ENCODE results near the gene MED25. TPM values are rescaled to one million over a fixed set of nuclear protein-coding genes. Genes with fewer than 3 reads are reported as not detected.

Gene MED25
- total RNA-seq, 1 experiment from 2014 or later: 89.7 TPM

GRCh38 chr19:49866933-49867782 is 49.1 kb downstream of the MED25 start, which contains the start of gene PNKP:
Gene PNKP (minus strand): TSS chr19:49867576. CDS start chr19:49867204, 372 bp downstream.
- peaks cover 5% of the 10 kb centered on the region for H3K36me3 Mint-ChIP-seq (ENCODE audit: insufficient read depth, unreplicated experiment)
- no peaks in the 10 kb centered on the region for H3K27me3 Mint-ChIP-seq (ENCODE audit: unreplicated experiment)
- no peak within 1 kb of the TSS for H3K4me3 Mint-ChIP-seq (ENCODE audit: low read depth, unreplicated experiment)
- H3K27ac Mint-ChIP-seq (ENCODE audit: unreplicated experiment): no peak within 1 kb of the TSS
- CTCF ChIA-PET: interaction anchor here (0.8 kb wide), 2 partner anchors 9 to 54 kb away, joined by 3 read pairs; partner anchors contain the start of gene FUZ
- no peaks in the 10 kb centered on the region for H3K9me3 Mint-ChIP-seq (ENCODE audit: low read depth, unreplicated experiment)
- intact Hi-C loops (cut with micrococcal nuclease; ENCODE audit: unreplicated experiment): no loop called here
- BruUV-seq (replicated peaks): no TSS peak
- TF ChIP-seq CTCF (IDR thresholded peaks at IDR 0.05; ENCODE audit: unreplicated experiment): no peak
- peaks cover 46% of the 10 kb centered on the region for H3K4me1 Mint-ChIP-seq (ENCODE audit: low read depth, unreplicated experiment)
- DNase-seq: peak; percentile 96

- Mint-ChIP-seq H3K36me3 (ENCODE audit: insufficient read depth, unreplicated experiment) (peaks cover 11% of the 10 kb centered on the region), H3K27ac (ENCODE audit: unreplicated experiment) (no peak overlapping the region), H3K4me1 (ENCODE audit: low read depth, unreplicated experiment) (peaks cover 40% of the 10 kb centered on the region), H3K4me3 (ENCODE audit: low read depth, unreplicated experiment) (no peak overlapping the region), H3K27me3 (ENCODE audit: unreplicated experiment) (no peaks in the 10 kb centered on the region), H3K9me3 (ENCODE audit: low read depth, unreplicated experiment) (no peaks in the 10 kb centered on the region)
- DNase-seq: no peak
- CTCF ChIA-PET: interaction anchor here (0.7 to 1.1 kb wide), 6 partner anchors 10 to 876 kb away, joined by 3 to 10 read pairs (median 4); partner anchors contain the start of genes ATF5, NUP62 and RUVBL2
- intact Hi-C loops (cut with micrococcal nuclease; ENCODE audit: unreplicated experiment): no loop called here
- no TSS peak for BruUV-seq (replicated peaks)
- TF ChIP-seq CTCF (IDR thresholded peaks at IDR 0.05; ENCODE audit: unreplicated experiment): no peak
Measured at GRCh38 chr19:49869009-49869483, 51.0 kb downstream of the MED25 start.

GRCh38 chr19:49869484-49870308 is 51.6 kb downstream of the MED25 start:
- H3K9me3 Mint-ChIP-seq (ENCODE audit: low read depth, unreplicated experiment): no peaks in the 10 kb centered on the region
- intact Hi-C loops (cut with micrococcal nuclease; ENCODE audit: unreplicated experiment): no loop called here
- H3K27me3 Mint-ChIP-seq (ENCODE audit: unreplicated experiment): no peaks in the 10 kb centered on the region
- peaks cover 33% of the 10 kb centered on the region for H3K4me1 Mint-ChIP-seq (ENCODE audit: low read depth, unreplicated experiment)
- H3K27ac Mint-ChIP-seq (ENCODE audit: unreplicated experiment): no peak overlapping the region
- TF ChIP-seq CTCF (IDR thresholded peaks at IDR 0.05; ENCODE audit: unreplicated experiment): no peak
- peaks cover 11% of the 10 kb centered on the region for H3K36me3 Mint-ChIP-seq (ENCODE audit: insufficient read depth, unreplicated experiment)
- DNase-seq: peak; percentile 97
- no peak overlapping the region for H3K4me3 Mint-ChIP-seq (ENCODE audit: low read depth, unreplicated experiment)
- no TSS peak for BruUV-seq (replicated peaks)
- CTCF ChIA-PET: interaction anchor here (0.7 to 1.1 kb wide), 6 partner anchors 9 to 876 kb away, joined by 3 to 10 read pairs (median 4); partner anchors contain the start of genes ATF5, NUP62 and RUVBL2

GRCh38 chr19:49870309-49870901 is 52.3 kb downstream of the MED25 start:
- H3K27me3 Mint-ChIP-seq (ENCODE audit: unreplicated experiment): no peaks in the 10 kb centered on the region
- no peak overlapping the region for H3K4me3 Mint-ChIP-seq (ENCODE audit: low read depth, unreplicated experiment)
- no peak overlapping the region for H3K27ac Mint-ChIP-seq (ENCODE audit: unreplicated experiment)
- CTCF ChIA-PET: interaction anchor here (0.5 kb wide), 1 partner anchor 59 kb away, joined by 4 read pairs; no protein-coding TSS in a partner anchor
- H3K4me1 Mint-ChIP-seq (ENCODE audit: low read depth, unreplicated experiment): peaks cover 26% of the 10 kb centered on the region
- TF ChIP-seq CTCF (IDR thresholded peaks at IDR 0.05; ENCODE audit: unreplicated experiment): no peak
- H3K9me3 Mint-ChIP-seq (ENCODE audit: low read depth, unreplicated experiment): no peaks in the 10 kb centered on the region
- H3K36me3 Mint-ChIP-seq (ENCODE audit: insufficient read depth, unreplicated experiment): peaks cover 11% of the 10 kb centered on the region
- no TSS peak for BruUV-seq (replicated peaks)
- DNase-seq: no peak
- intact Hi-C loops (cut with micrococcal nuclease; ENCODE audit: unreplicated experiment): no loop called here

Measured in Calu3 (cell line).